Hematopoietic multipotent progenitor cell treated with erythropoietin and hydrocortisone succinate and interleukin-3 and kit ligand, for 4 days (in vitro differentiated cells): Measurements from ENCODE around the gene POLDIP3.
"Not testable (repeated sequence)": the region's sequence is repeated elsewhere in the genome, so short reads cannot be mapped to it uniquely, and the experiment has no call there.

Source experiments
- DNase-seq: peaks from one replicate; pipeline ENCODE4 v3.0.0-alpha.2; 2015

Gene POLDIP3

DNA sequence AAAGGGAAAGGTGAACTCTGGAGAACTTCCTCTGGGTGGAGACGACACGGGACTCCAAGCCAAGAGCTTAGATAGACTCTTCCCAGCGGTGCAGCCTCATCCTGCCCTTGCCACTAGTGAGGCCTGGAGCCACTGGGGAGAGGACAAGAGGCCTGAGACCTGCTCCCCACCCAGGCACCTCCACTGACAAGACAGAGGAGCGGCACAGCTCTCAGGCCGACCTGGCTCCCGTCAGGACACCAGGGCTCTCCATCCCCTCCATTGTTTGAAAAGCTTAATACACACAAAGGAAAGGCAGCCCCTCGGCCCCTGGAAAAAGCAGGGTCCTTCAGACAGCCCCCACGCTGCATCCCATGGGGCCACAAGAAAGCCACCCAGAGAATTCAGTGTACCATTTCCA lies 29.6 kb downstream of the POLDIP3 start:
- no peak for DNase-seq

GRCh38 chr22:42584364-42584940 lies 30.2 kb downstream of the POLDIP3 start:
- no peak for DNase-seq

DNA sequence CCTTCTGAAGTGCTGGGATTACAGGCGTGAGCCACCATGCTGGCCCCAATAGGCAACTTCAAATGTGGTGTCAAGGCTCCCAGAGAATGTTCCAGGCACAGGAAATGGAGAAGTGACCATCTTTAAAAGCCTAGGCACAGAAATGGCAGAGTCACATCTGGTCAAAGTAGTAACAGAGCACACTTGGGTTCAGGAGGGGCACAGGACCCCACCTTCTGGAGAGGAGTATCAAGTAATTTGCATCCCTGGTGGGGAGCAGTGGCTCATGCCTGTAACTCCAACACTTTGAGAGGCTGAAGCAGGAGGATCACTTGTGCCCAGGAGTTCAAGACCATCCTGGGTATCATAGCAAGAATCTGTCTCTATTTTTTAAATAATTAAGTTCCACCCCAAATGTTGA lies 31.7 kb downstream of the POLDIP3 start:
- no peak for DNase-seq

GRCh38 chr22:42581762-42582716 lies 32.6 kb downstream of the POLDIP3 start:
- peak; percentile 92 for DNase-seq

DNA sequence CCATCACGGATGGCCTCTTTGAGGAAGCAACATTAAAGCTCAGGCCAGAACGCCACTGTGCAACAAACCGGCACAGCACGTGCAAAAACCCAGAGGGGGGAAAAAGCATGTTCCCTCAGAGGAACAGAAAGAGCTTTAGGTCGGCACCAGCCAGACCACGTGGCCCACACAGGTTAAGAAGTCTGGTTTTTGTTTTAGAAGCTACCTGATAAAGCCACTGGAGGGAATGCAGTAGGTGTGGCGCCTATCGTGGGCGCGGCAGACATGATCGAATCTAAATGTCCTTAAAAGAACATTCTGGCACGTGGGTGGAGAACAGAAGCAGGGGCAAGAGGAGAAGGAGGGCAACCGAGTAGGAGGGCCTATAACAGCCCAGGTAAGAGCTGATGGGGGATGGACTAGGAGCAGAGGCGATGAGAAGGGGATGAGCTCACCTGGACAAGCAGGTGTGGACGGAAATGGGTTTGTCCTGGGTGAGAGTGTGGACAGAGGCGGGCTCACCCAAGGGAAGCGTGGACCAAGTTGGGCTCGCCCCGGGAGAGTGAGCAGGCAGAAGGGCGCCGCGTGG lies 33.4 kb downstream of the POLDIP3 start:
- not testable (repeated sequence) for DNase-seq

DNA sequence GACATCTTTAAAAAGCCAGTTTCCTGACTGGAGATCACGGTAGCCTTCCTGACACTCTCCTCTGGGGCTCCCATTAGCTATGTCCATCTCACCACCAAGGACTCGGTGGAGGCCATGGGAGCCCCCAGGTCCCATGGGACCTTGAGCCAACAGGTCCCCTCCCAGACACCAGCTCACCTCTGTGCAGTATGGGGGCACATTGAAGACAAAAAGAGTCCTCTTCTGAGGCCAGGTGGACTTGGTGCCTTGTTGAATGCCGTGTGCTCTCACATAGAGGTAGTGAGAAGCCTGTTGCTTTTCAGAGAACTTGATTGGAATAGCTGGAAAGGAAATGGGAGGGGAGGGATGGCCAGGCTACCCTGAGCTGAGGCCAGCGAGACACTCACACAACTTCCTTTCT lies 34.6 kb downstream of the POLDIP3 start:
- not testable (repeated sequence) for DNase-seq

GRCh38 chr22:42577623-42578240 lies 37.0 kb downstream of the POLDIP3 start:
- DNase-seq = no peak

- not testable (repeated sequence) for DNase-seq
Measured at GRCh38 chr22:42577141-42577540, 37.5 kb downstream of the POLDIP3 start.

DNA sequence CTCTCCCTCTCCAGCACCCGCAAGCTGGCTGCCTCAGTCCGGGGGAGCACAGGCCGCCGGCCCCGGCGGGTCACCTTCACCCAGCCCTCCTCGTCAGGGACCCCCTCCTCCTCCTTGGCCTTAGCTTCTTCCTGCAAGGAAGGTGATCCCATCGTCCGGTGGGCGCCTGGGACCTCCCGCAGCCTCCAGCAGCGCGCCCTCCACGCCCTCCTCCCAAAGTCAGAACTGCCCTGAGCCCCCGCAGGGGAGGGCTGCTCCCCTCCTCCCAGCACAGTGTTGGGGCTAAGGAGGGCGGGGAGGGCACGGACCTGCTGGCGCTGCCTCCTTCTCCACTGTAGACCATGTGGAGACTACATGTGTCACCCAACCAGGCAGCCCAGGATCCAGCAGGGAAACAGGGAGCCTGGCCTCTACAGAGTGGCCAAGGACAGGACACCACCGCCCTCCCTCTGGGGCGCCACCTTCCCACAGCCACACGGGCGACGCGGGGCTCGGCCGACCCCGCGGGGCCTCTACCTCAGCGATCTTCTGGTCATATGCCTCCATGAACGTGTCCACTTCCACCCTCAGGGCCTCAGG lies 38.6 kb downstream of the POLDIP3 start:
- DNase-seq = not testable (repeated sequence)

GRCh38 chr22:42574468-42574867 lies 40.2 kb downstream of the POLDIP3 start:
- not testable (repeated sequence) for DNase-seq

DNA sequence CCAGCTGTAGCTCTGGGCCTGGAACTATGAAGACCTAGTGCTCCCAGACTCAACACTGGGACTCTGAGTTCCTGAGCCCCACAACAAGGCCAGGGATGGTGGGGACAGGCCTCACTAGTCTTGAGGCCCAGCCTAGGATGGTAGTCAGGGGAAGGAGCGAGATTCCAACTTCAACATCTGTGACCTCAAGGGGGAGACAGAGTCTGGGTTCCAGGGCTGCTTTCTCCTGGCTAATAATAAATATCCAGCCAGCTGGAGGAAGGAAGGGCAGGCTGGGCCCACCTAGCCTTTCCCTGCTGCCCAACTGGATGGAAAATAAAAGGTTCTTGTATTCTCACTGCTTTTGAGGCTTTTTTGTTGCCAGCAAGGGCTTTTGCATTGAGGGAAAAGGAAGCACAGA lies 40.6 kb downstream of the POLDIP3 start:
- DNase-seq = not testable (repeated sequence)

DNA sequence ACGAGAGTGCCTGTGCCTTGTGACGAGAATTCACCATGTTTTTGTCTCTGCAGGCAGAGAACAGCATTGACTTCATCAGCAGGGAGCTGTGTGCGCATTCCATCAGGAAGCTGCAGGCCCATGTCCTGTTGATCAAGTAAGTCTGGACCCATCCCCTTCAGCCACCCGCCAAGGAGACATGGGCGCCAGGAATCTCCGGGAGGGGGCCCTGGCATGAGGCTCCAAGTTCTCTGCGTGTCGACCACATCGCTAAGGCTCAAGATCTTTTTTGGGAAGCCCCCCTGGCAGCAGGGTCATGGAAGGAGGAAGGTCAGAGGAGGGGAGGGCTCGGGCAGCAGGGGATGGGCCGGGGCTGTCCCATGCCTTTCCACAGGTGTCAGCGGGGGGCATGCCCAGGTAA lies 43.6 kb downstream of the POLDIP3 start:
- DNase-seq = not testable (repeated sequence)

DNA sequence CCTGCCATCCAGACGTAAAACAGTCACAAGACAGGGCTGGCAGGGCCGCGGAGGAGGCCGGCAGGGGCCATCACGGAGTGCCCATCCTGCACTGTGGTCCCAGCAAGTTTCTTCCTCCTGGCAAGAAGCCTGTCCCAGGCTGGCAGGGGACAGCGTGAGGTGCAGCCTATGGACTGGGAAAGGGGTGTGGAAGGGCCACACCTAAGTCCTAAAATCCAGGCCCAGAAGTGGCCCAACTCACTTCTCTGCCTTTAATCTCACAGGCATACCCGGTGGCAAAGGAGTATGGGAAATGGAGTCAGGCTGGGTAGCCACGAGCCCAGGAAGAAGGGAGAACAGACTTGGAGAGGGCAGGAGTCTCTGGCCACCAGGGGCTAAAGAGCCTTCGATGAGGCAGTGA lies 44.1 kb downstream of the POLDIP3 start:
- not testable (repeated sequence) for DNase-seq

- not testable (repeated sequence) for DNase-seq
Measured at GRCh38 chr22:42567950-42568349, 46.7 kb downstream of the POLDIP3 start.

GRCh38 chr22:42565956-42566355 lies 48.7 kb downstream of the POLDIP3 start:
- no peak for DNase-seq

DNA sequence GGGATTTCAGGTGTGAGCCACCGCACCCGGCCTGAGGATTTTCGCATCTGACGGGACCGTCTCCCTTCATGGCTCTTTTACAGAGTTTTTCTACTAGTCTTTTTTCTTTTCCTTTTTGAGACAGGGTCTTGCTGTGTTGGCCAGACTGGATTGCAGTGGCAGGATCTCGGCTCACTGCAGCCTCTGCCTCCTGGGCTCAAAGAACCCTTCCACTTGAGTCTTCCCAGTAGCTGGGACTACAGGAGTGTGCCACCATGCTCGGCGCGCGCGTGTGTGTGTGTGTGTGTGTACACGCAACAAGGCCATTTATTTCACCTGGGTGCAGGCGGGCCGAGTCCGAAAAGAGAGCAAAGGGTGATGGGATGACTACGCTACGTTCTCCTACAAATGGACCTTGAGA lies 50.0 kb downstream of the POLDIP3 start:
- no peak for DNase-seq

GRCh38 chr22:42563943-42564342 lies 50.7 kb downstream of the POLDIP3 start:
- DNase-seq = not testable (repeated sequence)

GRCh38 chr22:42562684-42563083 lies 52.0 kb downstream of the POLDIP3 start:
- DNase-seq = no peak

GRCh38 chr22:42562279-42562678 lies 52.4 kb downstream of the POLDIP3 start:
- peak; percentile 88 for DNase-seq

- no peak for DNase-seq
Measured at GRCh38 chr22:42561856-42562255, 52.8 kb downstream of the POLDIP3 start.

- peak; percentile 70 for DNase-seq
Measured at GRCh38 chr22:42560781-42561180, 53.9 kb downstream of the POLDIP3 start.

DNA sequence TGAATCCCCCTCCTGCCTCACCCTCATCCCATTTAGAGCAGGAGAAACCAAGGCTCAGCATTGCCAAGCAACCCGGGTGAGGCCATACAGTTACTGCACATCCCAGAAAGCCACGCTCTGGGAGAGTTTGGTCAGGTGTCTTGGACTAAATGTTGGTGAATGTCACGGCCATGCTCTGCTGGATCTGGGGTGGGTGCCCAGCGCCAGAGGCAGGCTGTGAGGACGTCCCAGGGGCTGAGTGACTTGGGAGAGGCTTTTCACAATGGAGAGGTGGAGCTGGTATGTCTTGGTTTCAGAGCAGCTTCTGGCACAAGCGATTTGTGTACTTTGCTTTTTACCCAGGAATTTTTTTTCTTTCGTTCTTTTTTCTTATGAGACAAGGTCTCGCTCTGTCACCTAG lies 54.3 kb downstream of the POLDIP3 start:
- no peak for DNase-seq
